Measurements from ENCODE around the gene TBC1D5.
"Not testable (repeated sequence)": the region's sequence is repeated elsewhere in the genome, so short reads cannot be mapped to it uniquely, and the experiment has no call there.

Gene TBC1D5

DNA sequence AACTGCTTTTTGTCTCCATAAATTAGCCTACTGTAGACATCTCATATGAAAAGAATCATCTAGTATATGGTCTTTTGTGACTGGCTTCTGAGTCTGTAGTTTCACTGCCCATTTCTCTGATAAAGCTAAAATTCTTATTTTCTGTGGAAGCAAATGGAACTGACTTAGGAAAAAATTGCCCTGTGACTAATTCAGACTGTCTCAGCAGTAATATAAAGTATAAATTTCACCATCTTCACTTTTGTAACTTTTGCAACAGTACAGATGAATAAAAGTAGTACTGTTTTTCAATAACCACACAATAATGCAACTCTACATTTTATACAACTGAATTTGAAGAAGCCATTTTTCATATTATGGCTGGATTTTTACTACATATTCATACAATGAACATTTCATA is 104.1 kb downstream of the TBC1D5 start:
- TF ChIP-seq, protein P1, sequence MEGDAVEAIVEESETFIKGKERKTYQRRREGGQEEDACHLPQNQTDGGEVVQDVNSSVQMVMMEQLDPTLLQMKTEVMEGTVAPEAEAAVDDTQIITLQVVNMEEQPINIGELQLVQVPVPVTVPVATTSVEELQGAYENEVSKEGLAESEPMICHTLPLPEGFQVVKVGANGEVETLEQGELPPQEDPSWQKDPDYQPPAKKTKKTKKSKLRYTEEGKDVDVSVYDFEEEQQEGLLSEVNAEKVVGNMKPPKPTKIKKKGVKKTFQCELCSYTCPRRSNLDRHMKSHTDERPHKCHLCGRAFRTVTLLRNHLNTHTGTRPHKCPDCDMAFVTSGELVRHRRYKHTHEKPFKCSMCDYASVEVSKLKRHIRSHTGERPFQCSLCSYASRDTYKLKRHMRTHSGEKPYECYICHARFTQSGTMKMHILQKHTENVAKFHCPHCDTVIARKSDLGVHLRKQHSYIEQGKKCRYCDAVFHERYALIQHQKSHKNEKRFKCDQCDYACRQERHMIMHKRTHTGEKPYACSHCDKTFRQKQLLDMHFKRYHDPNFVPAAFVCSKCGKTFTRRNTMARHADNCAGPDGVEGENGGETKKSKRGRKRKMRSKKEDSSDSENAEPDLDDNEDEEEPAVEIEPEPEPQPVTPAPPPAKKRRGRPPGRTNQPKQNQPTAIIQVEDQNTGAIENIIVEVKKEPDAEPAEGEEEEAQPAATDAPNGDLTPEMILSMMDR (conservative IDR thresholded peaks at IDR 0.05; ENCODE audit: low read length) = no peak
- TF ChIP-seq EZH2phosphoT487 (IDR thresholded peaks at IDR 0.05; ENCODE audit: borderline replicate concordance) = no peak
- no peaks in the 10 kb centered on the region for H3K9me2 ChIP-seq (replicated peaks; ENCODE audit: low read depth, low read length)

DNA sequence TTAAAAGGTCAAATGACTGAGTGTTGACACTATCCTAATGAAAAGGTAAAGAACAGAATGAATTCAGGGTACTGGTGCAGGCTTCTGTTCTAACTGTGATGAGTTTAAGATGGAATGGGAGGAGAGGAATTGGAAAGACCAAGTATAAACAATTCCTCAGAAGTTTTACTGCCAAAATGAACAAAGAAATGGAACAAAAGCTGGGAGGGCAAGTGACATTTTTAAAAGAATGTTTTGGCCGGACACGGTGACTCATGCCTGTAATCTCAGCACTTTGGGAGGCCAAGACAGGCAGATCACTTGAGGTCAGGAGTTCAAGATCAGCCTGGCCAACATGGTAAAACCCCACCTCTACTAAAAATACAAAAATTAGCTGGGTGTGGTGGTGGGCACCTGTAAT is 106.8 kb downstream of the TBC1D5 start:
- H3K9ac ChIP-seq (ENCODE audit: low read depth, low read length, poor library complexity, severe bottlenecking); H3K4me3 ChIP-seq (ENCODE audit: low read length, poor library complexity, severe bottlenecking); H3K4me2 ChIP-seq (ENCODE audit: low read depth, low read length, poor library complexity, severe bottlenecking): not testable (repeated sequence)

More for the DNA sequence above, 104.1 kb downstream of the TBC1D5 start:
- H3K79me2 ChIP-seq (ENCODE audit: insufficient read depth, low read length) = peaks cover 49% of the 10 kb centered on the region
- H4K20me1 ChIP-seq (ENCODE audit: insufficient read depth, low read length, poor library complexity, severe bottlenecking) = no peaks in the 10 kb centered on the region
- no peaks in the 10 kb centered on the region for H3K27me3 ChIP-seq (ENCODE audit: insufficient read depth, low read length, poor library complexity, severe bottlenecking)
- H3F3A ChIP-seq (ENCODE audit: low read depth) = no peaks in the 10 kb centered on the region
- peaks cover 8% of the 10 kb centered on the region for H3K4me1 ChIP-seq (ENCODE audit: insufficient read depth, low read length, poor library complexity, severe bottlenecking)
- no peak overlapping the region for H3K4me2 ChIP-seq (ENCODE audit: low read depth, low read length, poor library complexity, severe bottlenecking)
- no peak overlapping the region for H3K9ac ChIP-seq (ENCODE audit: low read depth, low read length, poor library complexity, severe bottlenecking)
- H3K36me3 ChIP-seq (ENCODE audit: insufficient read depth, low read length) = no peaks in the 10 kb centered on the region
- no peak overlapping the region for H3K4me3 ChIP-seq (ENCODE audit: low read length, poor library complexity, severe bottlenecking)
- H2AFZ ChIP-seq (ENCODE audit: low read length) = no peak overlapping the region
- no peaks in the 10 kb centered on the region for H3K9me3 ChIP-seq (ENCODE audit: insufficient read depth, low read depth, low read length)

DNA sequence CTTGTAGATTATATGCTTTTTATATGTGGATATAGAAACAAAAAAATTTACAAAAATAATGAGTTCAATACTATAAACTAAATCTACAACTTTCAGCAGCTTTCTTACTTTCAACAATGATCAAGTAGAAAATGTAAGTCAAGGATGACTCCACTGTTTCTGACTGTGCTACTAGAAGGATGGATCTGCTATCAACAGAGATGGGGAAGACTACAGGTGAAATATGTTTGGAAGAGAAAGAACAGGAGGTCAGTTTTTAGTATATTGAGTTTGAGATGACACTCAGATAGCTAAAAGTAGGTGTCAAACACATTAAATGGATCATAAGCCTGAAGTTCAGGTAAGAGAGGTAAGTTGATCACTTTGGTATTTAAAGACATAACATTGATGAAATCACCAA is 107.5 kb downstream of the TBC1D5 start:
- peaks cover 34% of the 10 kb centered on the region for H3K4me1 ChIP-seq (ENCODE audit: insufficient read depth, low read length, poor library complexity, severe bottlenecking)
- TF ChIP-seq EZH2phosphoT487 (IDR thresholded peaks at IDR 0.05; ENCODE audit: borderline replicate concordance) = no peak
- TF ChIP-seq, protein P1 (conservative IDR thresholded peaks at IDR 0.05; ENCODE audit: low read length) = no peak

More for the DNA sequence above, 106.8 kb downstream of the TBC1D5 start:
- peaks cover 43% of the 10 kb centered on the region for H3K79me2 ChIP-seq (ENCODE audit: insufficient read depth, low read length)
- not testable (repeated sequence) for H3K27me3 ChIP-seq (ENCODE audit: insufficient read depth, low read length, poor library complexity, severe bottlenecking); H4K20me1 ChIP-seq (ENCODE audit: insufficient read depth, low read length, poor library complexity, severe bottlenecking); H3K36me3 ChIP-seq (ENCODE audit: insufficient read depth, low read length); H3K9me2 ChIP-seq (replicated peaks; ENCODE audit: low read depth, low read length); H2AFZ ChIP-seq (ENCODE audit: low read length); H3K9me3 ChIP-seq (ENCODE audit: insufficient read depth, low read depth, low read length); H3F3A ChIP-seq (ENCODE audit: low read depth)
- peaks cover 30% of the 10 kb centered on the region for H3K4me1 ChIP-seq (ENCODE audit: insufficient read depth, low read length, poor library complexity, severe bottlenecking)

DNA sequence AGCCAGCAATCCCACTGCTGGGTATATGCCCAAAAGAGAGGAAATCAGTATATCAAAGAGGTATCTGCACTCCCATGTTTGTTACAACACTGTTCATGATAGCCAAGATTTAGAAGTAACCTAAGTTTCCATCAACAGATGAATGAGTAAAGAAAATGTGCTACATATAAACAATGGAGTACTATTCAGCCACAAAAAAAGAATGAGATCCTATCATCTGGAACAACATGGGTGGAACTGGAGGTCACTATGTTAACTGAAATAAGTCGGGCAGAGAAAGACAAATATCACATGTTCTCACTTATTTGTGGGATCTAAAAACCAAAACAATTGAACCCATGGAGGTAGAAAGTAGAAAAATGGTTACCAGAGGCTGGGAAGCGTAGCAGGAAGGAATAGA is 108.2 kb downstream of the TBC1D5 start:
- Histone ChIP-seq H3K9me3 (ENCODE audit: insufficient read depth, low read depth, low read length) (no peaks in the 10 kb centered on the region), H3K4me2 (ENCODE audit: low read depth, low read length, poor library complexity, severe bottlenecking) (no peak overlapping the region), H3K4me1 (ENCODE audit: insufficient read depth, low read length, poor library complexity, severe bottlenecking) (peaks cover 33% of the 10 kb centered on the region), H3K9me2 (replicated peaks; ENCODE audit: low read depth, low read length) (no peaks in the 10 kb centered on the region), H2AFZ (ENCODE audit: low read length) (no peak overlapping the region), H3K79me2 (ENCODE audit: insufficient read depth, low read length) (peaks cover 50% of the 10 kb centered on the region), H3K9ac (ENCODE audit: low read depth, low read length, poor library complexity, severe bottlenecking) (no peak overlapping the region), H3K36me3 (ENCODE audit: insufficient read depth, low read length) (no peaks in the 10 kb centered on the region), H4K20me1 (ENCODE audit: insufficient read depth, low read length, poor library complexity, severe bottlenecking) (peaks cover 3% of the 10 kb centered on the region), H3F3A (ENCODE audit: low read depth) (no peaks in the 10 kb centered on the region), H3K27me3 (ENCODE audit: insufficient read depth, low read length, poor library complexity, severe bottlenecking) (no peaks in the 10 kb centered on the region), H3K4me3 (ENCODE audit: low read length, poor library complexity, severe bottlenecking) (no peak overlapping the region)
- no peak for TF ChIP-seq EZH2phosphoT487 (IDR thresholded peaks at IDR 0.05; ENCODE audit: borderline replicate concordance)

More for the DNA sequence above, 107.5 kb downstream of the TBC1D5 start:
- H3F3A ChIP-seq (ENCODE audit: low read depth) = no peaks in the 10 kb centered on the region
- H4K20me1 ChIP-seq (ENCODE audit: insufficient read depth, low read length, poor library complexity, severe bottlenecking) = peaks cover 3% of the 10 kb centered on the region
- H3K36me3 ChIP-seq (ENCODE audit: insufficient read depth, low read length) = no peaks in the 10 kb centered on the region
- no peaks in the 10 kb centered on the region for H3K27me3 ChIP-seq (ENCODE audit: insufficient read depth, low read length, poor library complexity, severe bottlenecking)
- H3K9me3 ChIP-seq (ENCODE audit: insufficient read depth, low read depth, low read length) = no peaks in the 10 kb centered on the region
- no peak overlapping the region for H3K9ac ChIP-seq (ENCODE audit: low read depth, low read length, poor library complexity, severe bottlenecking)
- H3K9me2 ChIP-seq (replicated peaks; ENCODE audit: low read depth, low read length) = no peaks in the 10 kb centered on the region
- no peak overlapping the region for H2AFZ ChIP-seq (ENCODE audit: low read length)
- no peak overlapping the region for H3K4me3 ChIP-seq (ENCODE audit: low read length, poor library complexity, severe bottlenecking)
- H3K4me2 ChIP-seq (ENCODE audit: low read depth, low read length, poor library complexity, severe bottlenecking) = no peak overlapping the region
- H3K79me2 ChIP-seq (ENCODE audit: insufficient read depth, low read length) = peaks cover 50% of the 10 kb centered on the region

Measured in Loucy (cell line).